VCaP (cell line): ENCODE measurements around the gene DTWD2.
A peak's percentile ranks its signal among the peaks of the same experiment; 100 is the strongest.
"Not testable (repeated sequence)": the region's sequence is repeated elsewhere in the genome, so short reads cannot be mapped to it uniquely, and the experiment has no call there.

ENCODE experiments used
- H3K27ac ChIP-seq: fragments of 450-650 bp; 2 replicates; pipeline ENCODE4 v1.5.1; 2017
- CTCF ChIP-seq: fragments of 450-650 bp; conservative IDR thresholded peaks from 2 replicates; pipeline ENCODE4 v1.5.1; 2017; ENCODE audit warnings: mild to moderate bottlenecking, moderate library complexity

DTWD2 gene

DNA sequence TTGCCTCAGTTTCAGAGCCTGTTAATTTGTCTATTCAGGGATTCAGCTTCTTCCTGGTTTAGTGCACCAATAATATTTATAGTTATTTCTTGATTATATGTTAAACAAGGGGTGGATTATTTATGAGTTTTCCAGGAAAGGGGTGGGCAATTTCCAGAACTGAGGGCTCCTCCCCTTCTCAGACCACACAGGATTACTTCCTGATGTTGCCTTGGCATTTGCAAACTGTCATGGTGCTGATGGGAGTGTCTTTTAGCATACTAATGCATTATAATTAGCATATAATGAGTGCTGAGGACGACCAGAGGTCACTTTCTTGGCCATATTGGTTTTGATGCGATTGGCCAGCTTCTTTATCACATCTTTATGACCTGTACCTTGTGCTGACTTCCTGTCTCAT lies 6.2 kb upstream of the DTWD2 start:
- no peak for TF ChIP-seq CTCF
- no peak overlapping the region for H3K27ac ChIP-seq

GRCh38 chr5:118993118-118993517 lies 4.8 kb upstream of the DTWD2 start:
- not testable (repeated sequence) for H3K27ac ChIP-seq

DNA sequence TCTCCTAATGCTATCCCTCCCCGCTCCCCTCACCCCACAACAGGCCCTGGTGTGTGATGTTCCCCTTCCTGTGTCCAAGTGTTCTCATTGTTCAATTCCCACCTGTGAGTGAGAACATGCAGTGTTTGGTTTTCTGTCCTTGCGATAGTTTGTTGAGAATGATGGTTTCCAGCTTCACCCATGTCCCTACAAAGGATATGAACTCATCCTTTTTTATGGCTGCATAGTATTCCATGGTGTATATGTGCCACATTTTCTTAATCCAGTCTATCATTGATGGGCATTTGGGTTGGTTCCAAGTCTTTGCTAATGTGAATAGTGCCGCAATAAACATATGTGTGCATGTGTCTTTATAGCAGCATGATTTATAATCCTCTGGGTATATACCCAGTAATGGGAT lies 3.7 kb upstream of the DTWD2 start:
- not testable (repeated sequence) for H3K27ac ChIP-seq

GRCh38 chr5:118990582-118990981 lies 2.2 kb upstream of the DTWD2 start:
- no peak for TF ChIP-seq CTCF
- no peak overlapping the region for H3K27ac ChIP-seq

DNA sequence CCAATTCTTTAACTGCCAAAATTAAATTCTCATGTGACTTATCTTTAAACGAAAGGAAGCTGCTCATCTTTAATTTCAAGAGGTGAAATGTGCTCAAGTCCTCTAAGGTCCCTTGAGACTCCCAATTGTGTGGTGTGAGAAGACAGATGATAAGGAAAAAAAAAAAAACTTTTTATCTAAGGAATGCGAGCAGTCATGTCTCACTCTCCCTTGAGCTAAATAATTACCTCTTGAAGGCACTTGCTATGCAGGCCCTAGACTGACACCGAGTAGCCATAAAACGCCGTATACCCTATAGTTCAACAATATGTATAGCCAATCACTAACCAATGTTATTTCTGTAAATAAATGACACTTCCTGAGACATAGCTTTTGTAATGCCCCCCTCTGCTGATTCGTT lies 1.5 kb upstream of the DTWD2 start:
- TF ChIP-seq CTCF, result no peak
- H3K27ac ChIP-seq, result peak overlapping the region; percentile 88

GRCh38 chr5:118988866-118989180 lies 476 bp upstream of the DTWD2 start:
- H3K27ac ChIP-seq, result peak overlapping the region; percentile 88
- no peak for TF ChIP-seq CTCF

DNA sequence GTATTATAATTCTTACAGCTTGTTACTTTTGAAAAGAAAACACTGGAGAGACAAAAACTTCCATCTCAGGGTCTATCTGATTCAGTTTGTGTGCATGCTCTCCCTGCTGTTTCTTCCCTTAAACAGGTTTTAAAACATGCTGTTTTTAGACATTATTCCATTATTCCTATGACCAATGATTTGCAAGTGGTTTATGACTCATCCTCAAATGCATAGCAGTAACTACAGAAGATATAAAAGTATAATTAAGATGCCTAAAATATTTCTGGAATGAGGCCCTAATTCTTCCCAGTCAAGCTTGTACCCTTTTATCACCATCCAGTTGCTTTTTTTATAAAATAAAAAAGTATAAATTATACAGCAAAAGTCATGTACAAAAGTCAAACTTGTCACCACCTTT lies 3.7 kb downstream of the DTWD2 start:
- H3K27ac ChIP-seq, result no peak overlapping the region
- TF ChIP-seq CTCF, result no peak

GRCh38 chr5:118981783-118982182 lies 6.6 kb downstream of the DTWD2 start:
- no peak for TF ChIP-seq CTCF
- no peak overlapping the region for H3K27ac ChIP-seq

DNA sequence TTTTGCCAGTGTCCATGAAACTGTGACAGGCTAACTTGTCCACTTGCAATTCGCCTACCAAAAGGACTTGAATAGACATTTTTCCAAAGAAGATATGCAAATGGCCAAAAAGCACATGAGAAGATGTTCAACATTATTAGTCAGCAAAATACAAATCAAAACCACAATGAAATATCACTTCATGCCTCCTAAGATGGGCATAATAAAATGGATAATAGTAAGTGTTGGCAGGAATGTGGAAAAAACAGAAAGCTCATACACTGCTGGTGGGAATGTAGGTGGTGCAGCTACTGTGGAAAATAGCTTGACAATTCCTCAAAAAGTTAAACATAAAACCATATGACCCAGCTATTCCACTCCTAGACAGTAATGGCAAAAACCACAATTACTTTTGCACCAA lies 7.9 kb downstream of the DTWD2 start:
- H3K27ac ChIP-seq, result no peak overlapping the region
- no peak for TF ChIP-seq CTCF
